HCT116 (cell line): ENCODE measurements around the gene MTUS2. TPM values are rescaled to one million over a fixed set of nuclear protein-coding genes. Genes with fewer than 3 reads are reported as not detected.

Experiments
- ATAC-seq: fragments of 200-7000 bp; cut with Tn5 transposase; 2 replicates; pipeline ENCODE4 v1.9.1; 2020; ENCODE audit warnings: mild to moderate bottlenecking, moderate library complexity
- BruUV-seq: library from RNA; stranded (reverse); fragments of 400-500 nt; replicated peaks from 2 replicates; lab custom pipeline; 2021; lab: Mats Ljungman, UMichigan
- CTCF ChIA-PET: fragments of 300-600 bp; sonication (Branson Sonifier 250); formaldehyde crosslinking; loops from one replicate; lab custom pipeline; 2021; ENCODE audit warnings: antibody characterized with exemption; lab: Charles Lee
- POLR2A ChIA-PET: fragments of 300-600, 350-600 bp; sonication (Branson Sonifier 250); formaldehyde crosslinking; loops from one replicate; lab custom pipeline; 2021; ENCODE audit warnings: antibody characterized with exemption; lab: Charles Lee
- RAD21 ChIA-PET, 2 experiments: fragments of 300-600 bp; sonication (Branson Sonifier 250); formaldehyde crosslinking; loops; one replicate each; lab custom pipeline; 2023; ENCODE audit warnings: low total read pairs in 2 of 2; ENCODE audit not compliant: uncharacterized antibody in 2 of 2, unreplicated experiment in 2 of 2, low non-redundant PET in 1 of 2; lab: Charles Lee
- DNase-seq: peaks from one replicate; pipeline ENCODE4 v3.0.0-alpha.2; 2010; ENCODE audit warnings: low read depth, low spot score
- H2AFZ ChIP-seq: fragments of 200-600 bp; shearing (Covaris generic), sonication (generic); 2 replicates; pipeline ENCODE4 v1.6.1; 2017; ENCODE audit warnings: low read depth, mixed run types, mixed read lengths, antibody characterized with exemption, low read length; ENCODE audit not compliant: poor library complexity, severe bottlenecking
- H3K27ac ChIP-seq: 2 replicates; pipeline ENCODE4 v1.5.1; 2012; ENCODE audit warnings: low read depth, low read length
- H3K27me3 ChIP-seq: fragments of 200-600 bp; sonication (generic); 2 replicates; pipeline ENCODE4 v1.6.1; 2016; ENCODE audit warnings: mixed run types, low read length, mixed read lengths; ENCODE audit not compliant: insufficient read depth
- H3K36me3 ChIP-seq, 2 experiments: fragments of 200-500 bp in 1 of 2; fragments of 200-600 bp in 1 of 2; sonication (Bioruptor generic) in 1 of 2; sonication (generic) in 1 of 2; 2 replicates each; pipeline versions ENCODE4 v1.5.1 to v1.6.1; 2014 to 2016; ENCODE audit warnings: low read length in 2 of 2, inconsistent platforms in 1 of 2, mixed read lengths in 1 of 2, mixed run types in 1 of 2; ENCODE audit not compliant: insufficient read depth in 2 of 2, control insufficient read depth in 1 of 2
- H3K4me1 ChIP-seq, 2 experiments: fragments of 200-600 bp in 1 of 2; sonication (generic) in 1 of 2; 2 replicates each; pipeline versions ENCODE4 v1.5.1 to v1.6.1; 2012 to 2017; ENCODE audit warnings: low read length in 2 of 2, inconsistent platforms in 1 of 2, mild to moderate bottlenecking in 1 of 2, mixed read lengths in 1 of 2, mixed run types in 1 of 2, moderate library complexity in 1 of 2; ENCODE audit not compliant: insufficient read depth in 2 of 2, control insufficient read depth in 1 of 2
- H3K4me2 ChIP-seq: fragments of 200-600 bp; sonication (generic); 2 replicates; pipeline ENCODE4 v1.6.1; 2017; ENCODE audit warnings: mixed run types, low read length, mixed read lengths
- H3K4me3 ChIP-seq, 2 experiments: fragments of 200-600 bp in 1 of 2; sonication (generic) in 1 of 2; replicated peaks in 1 of 2; 2 replicates each; pipeline ENCODE4 v1.5.1; 2011 to 2016; ENCODE audit warnings: low read length in 2 of 2, control low read depth in 1 of 2, low read depth in 1 of 2, mild to moderate bottlenecking in 1 of 2, mixed read lengths in 1 of 2, mixed run types in 1 of 2
- H3K79me2 ChIP-seq: fragments of 200-600 bp; sonication (generic); 2 replicates; pipeline ENCODE4 v1.6.1; 2017; ENCODE audit warnings: mild to moderate bottlenecking, mixed run types, low read length, moderate library complexity, mixed read lengths; ENCODE audit not compliant: insufficient read depth
- H3K9ac ChIP-seq: fragments of 200-600 bp; sonication (generic); 2 replicates; pipeline ENCODE4 v1.6.1; 2016; ENCODE audit warnings: low read length, mixed read lengths
- H3K9me2 ChIP-seq: fragments of 200-600 bp; sonication (generic), shearing (Covaris generic); 2 replicates; pipeline ENCODE4 v1.6.1; 2017; ENCODE audit warnings: mixed run types, mild to moderate bottlenecking, moderate library complexity; ENCODE audit not compliant: insufficient read depth
- H3K9me3 ChIP-seq, 2 experiments: fragments of 200-500 bp in 1 of 2; fragments of 200-600 bp in 1 of 2; sonication (Bioruptor generic) in 1 of 2; sonication (generic) in 1 of 2; 2 replicates each; pipeline ENCODE4 v1.6.1; 2014 to 2017; ENCODE audit warnings: low read length in 2 of 2, mixed read lengths in 2 of 2, inconsistent platforms in 1 of 2, low read depth in 1 of 2, mild to moderate bottlenecking in 1 of 2, mixed run types in 1 of 2, moderate library complexity in 1 of 2; ENCODE audit not compliant: control insufficient read depth in 1 of 2, insufficient read depth in 1 of 2
- H4K20me1 ChIP-seq: fragments of 200-600 bp; sonication (generic), shearing (Covaris generic); 2 replicates; pipeline ENCODE4 v1.6.1; 2017; ENCODE audit warnings: mixed run types, mild to moderate bottlenecking, moderate library complexity; ENCODE audit not compliant: insufficient read depth
- CBX3 ChIP-seq: IDR thresholded peaks from 2 replicates; pipeline ENCODE4 v1.6.1; 2012; ENCODE audit warnings: low read depth
- EGR1 ChIP-seq: IDR thresholded peaks from 2 replicates; pipeline ENCODE4 v1.6.1; 2012; ENCODE audit warnings: low read depth
- EZH2 ChIP-seq: fragments of 200-600 bp; sonication (generic); IDR thresholded peaks from 2 replicates; pipeline ENCODE4 v1.6.1; 2017; ENCODE audit warnings: antibody characterized with exemption, mixed run types
- EZH2phosphoT487 ChIP-seq: fragments of 200-600 bp; IDR thresholded peaks from 2 replicates; pipeline ENCODE4 v1.6.1; 2018; ENCODE audit warnings: antibody characterized with exemption, borderline replicate concordance
- JUND ChIP-seq: IDR thresholded peaks from 2 replicates; pipeline ENCODE4 v1.6.1; 2012
- POLR2A ChIP-seq: IDR thresholded peaks from 2 replicates; pipeline ENCODE4 v1.7.0; 2011; ENCODE audit warnings: borderline replicate concordance; ENCODE audit not compliant: insufficient read depth, insufficient read length; ENCODE audit errors: extremely low read depth
- RAD21 ChIP-seq: IDR thresholded peaks from 2 replicates; pipeline ENCODE4 v1.6.1; 2012; ENCODE audit warnings: low read depth, mild to moderate bottlenecking
- SP1 ChIP-seq: IDR thresholded peaks from 2 replicates; pipeline ENCODE4 v1.6.1; 2012; ENCODE audit warnings: low read depth
- SRF ChIP-seq: IDR thresholded peaks from 2 replicates; pipeline ENCODE4 v1.6.1; 2012; ENCODE audit warnings: low read depth
- TCF7L2 ChIP-seq: IDR thresholded peaks from 2 replicates; pipeline ENCODE4 v1.7.0; 2011; ENCODE audit warnings: borderline replicate concordance, inconsistent platforms; ENCODE audit not compliant: insufficient read depth, insufficient read length; ENCODE audit errors: extremely low read depth
- ZFX ChIP-seq: fragments of 450-650 bp; IDR thresholded peaks from 2 replicates; pipeline ENCODE4 v1.6.1; 2017
- intact Hi-C: fragments of 100-400 bp; cut with micrococcal nuclease; formaldehyde crosslinking; loops from 2 replicates; pipeline ENCODE4 v1.10.0; 2022
- total RNA-seq: library from RNA; stranded (reverse); gene quantifications from one replicate; pipeline ENCODE4 v1.2.1, GENCODE V29; 2021; ENCODE audit not compliant: unreplicated experiment
- TF ChIP-seq, protein P1 (sequence below): IDR thresholded peaks from 2 replicates; pipeline ENCODE4 v1.6.1; 2012; ENCODE audit warnings: low read depth
- TF ChIP-seq, protein P2 (sequence below): IDR thresholded peaks from 2 replicates; pipeline ENCODE4 v1.6.1; 2012

Gene MTUS2
- total RNA-seq, 1 experiment from 2014 or later = 0.02 TPM

DNA sequence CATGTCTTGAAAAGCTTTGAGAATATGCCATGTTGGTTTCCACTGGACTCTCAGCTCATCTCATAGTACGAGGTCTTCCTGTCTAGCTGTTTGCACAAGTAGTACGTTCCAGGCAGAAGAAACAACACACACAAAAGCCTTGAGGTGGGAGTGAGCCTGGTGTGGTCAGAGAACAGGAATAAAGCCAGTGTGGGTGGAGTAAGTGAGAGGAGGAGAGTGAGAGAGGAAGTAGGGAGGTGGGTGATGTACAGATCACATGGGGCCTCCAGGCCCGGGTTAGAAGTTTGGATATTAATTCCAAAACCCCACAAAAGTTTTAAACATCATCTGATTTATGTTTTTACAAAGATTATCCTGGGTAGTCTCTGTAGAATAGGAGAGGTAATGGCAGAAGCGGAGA is 230.6 kb downstream of the MTUS2 start:
- ChIA-PET POLR2A (no interaction called here), CTCF (no interaction called here), RAD21 (no interaction called here)
- Histone ChIP-seq H3K9me3 (no peaks in the 10 kb centered on the region), H3K4me1 (no peaks in the 10 kb centered on the region), H4K20me1 (no peaks in the 10 kb centered on the region), H3K27ac (no peak overlapping the region), H3K27me3 (no peaks in the 10 kb centered on the region), H3K9me2 (no peaks in the 10 kb centered on the region), H3K79me2 (no peaks in the 10 kb centered on the region), H3K9ac (no peak overlapping the region), H3K4me2 (no peak overlapping the region), H3K4me3 (no peak overlapping the region), H2AFZ (no peak overlapping the region), H3K36me3 (no peaks in the 10 kb centered on the region)
- no peak for ATAC-seq
- DNase-seq = no peak
- no peak for TF ChIP-seq EZH2phosphoT487
- TF ChIP-seq SRF = no peak
- no peak for TF ChIP-seq SP1
- no peak for TF ChIP-seq POLR2A
- TF ChIP-seq EZH2 = no peak
- no peak for TF ChIP-seq JUND
- TF ChIP-seq, protein P1, sequence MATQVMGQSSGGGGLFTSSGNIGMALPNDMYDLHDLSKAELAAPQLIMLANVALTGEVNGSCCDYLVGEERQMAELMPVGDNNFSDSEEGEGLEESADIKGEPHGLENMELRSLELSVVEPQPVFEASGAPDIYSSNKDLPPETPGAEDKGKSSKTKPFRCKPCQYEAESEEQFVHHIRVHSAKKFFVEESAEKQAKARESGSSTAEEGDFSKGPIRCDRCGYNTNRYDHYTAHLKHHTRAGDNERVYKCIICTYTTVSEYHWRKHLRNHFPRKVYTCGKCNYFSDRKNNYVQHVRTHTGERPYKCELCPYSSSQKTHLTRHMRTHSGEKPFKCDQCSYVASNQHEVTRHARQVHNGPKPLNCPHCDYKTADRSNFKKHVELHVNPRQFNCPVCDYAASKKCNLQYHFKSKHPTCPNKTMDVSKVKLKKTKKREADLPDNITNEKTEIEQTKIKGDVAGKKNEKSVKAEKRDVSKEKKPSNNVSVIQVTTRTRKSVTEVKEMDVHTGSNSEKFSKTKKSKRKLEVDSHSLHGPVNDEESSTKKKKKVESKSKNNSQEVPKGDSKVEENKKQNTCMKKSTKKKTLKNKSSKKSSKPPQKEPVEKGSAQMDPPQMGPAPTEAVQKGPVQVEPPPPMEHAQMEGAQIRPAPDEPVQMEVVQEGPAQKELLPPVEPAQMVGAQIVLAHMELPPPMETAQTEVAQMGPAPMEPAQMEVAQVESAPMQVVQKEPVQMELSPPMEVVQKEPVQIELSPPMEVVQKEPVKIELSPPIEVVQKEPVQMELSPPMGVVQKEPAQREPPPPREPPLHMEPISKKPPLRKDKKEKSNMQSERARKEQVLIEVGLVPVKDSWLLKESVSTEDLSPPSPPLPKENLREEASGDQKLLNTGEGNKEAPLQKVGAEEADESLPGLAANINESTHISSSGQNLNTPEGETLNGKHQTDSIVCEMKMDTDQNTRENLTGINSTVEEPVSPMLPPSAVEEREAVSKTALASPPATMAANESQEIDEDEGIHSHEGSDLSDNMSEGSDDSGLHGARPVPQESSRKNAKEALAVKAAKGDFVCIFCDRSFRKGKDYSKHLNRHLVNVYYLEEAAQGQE = no peak
- TF ChIP-seq, protein P2, sequence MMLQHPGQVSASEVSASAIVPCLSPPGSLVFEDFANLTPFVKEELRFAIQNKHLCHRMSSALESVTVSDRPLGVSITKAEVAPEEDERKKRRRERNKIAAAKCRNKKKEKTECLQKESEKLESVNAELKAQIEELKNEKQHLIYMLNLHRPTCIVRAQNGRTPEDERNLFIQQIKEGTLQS = no peak
- TF ChIP-seq EGR1 = no peak
- TF ChIP-seq TCF7L2 = no peak
- no peak for TF ChIP-seq CBX3
- no peak for TF ChIP-seq ZFX
- TF ChIP-seq RAD21 = no peak
- intact Hi-C loops = no loop called here
- BruUV-seq = no TSS peak
